ENCODE data around the gene NCS1.
"Not testable (repeated sequence)": the region's sequence is repeated elsewhere in the genome, so short reads cannot be mapped to it uniquely, and the experiment has no call there.

The NCS1 gene

GRCh38 chr9:130264414-130265350 is 92.5 kb downstream of the NCS1 start:
- DNase-seq (ENCODE audit: low read depth) = no peak

- no peak for DNase-seq (ENCODE audit: low read depth)
Observed at GRCh38 chr9:130265431-130266235, 93.4 kb downstream of the NCS1 start, which contains the start of gene HMCN2. Gene HMCN2, plus strand, starts transcription at chr9:130265760. Its CDS starts 119 bp downstream, at chr9:130265879.

- DNase-seq (ENCODE audit: low read depth) = no peak
Observed at GRCh38 chr9:130266236-130267098, 94.3 kb downstream of the NCS1 start.

- no peak for DNase-seq (ENCODE audit: low read depth)
Observed at GRCh38 chr9:130267930-130268329, 95.7 kb downstream of the NCS1 start.

- DNase-seq (ENCODE audit: low read depth) = no peak
Observed at GRCh38 chr9:130268521-130269211, 96.5 kb downstream of the NCS1 start.

- DNase-seq (ENCODE audit: low read depth) = no peak
Observed at GRCh38 chr9:130271473-130271872, 99.3 kb downstream of the NCS1 start.

- DNase-seq (ENCODE audit: low read depth) = no peak
Observed at GRCh38 chr9:130275156-130275555, 103.0 kb downstream of the NCS1 start.

GRCh38 chr9:130276121-130276520 is 103.9 kb downstream of the NCS1 start:
- no peak for DNase-seq (ENCODE audit: low read depth)

GRCh38 chr9:130276955-130277354 is 104.8 kb downstream of the NCS1 start:
- no peak for DNase-seq (ENCODE audit: low read depth)

GRCh38 chr9:130277525-130277924 is 105.3 kb downstream of the NCS1 start:
- DNase-seq (ENCODE audit: low read depth) = not testable (repeated sequence)

- DNase-seq (ENCODE audit: low read depth) = no peak
Observed at GRCh38 chr9:130283539-130284248, 111.5 kb downstream of the NCS1 start.

- DNase-seq (ENCODE audit: low read depth) = no peak
Observed at GRCh38 chr9:130284249-130284625, 112.0 kb downstream of the NCS1 start.

GRCh38 chr9:130284690-130285089 is 112.5 kb downstream of the NCS1 start:
- no peak for DNase-seq (ENCODE audit: low read depth)

GRCh38 chr9:130285271-130285670 is 113.1 kb downstream of the NCS1 start:
- DNase-seq (ENCODE audit: low read depth) = no peak

GRCh38 chr9:130286072-130286770 is 114.0 kb downstream of the NCS1 start:
- DNase-seq (ENCODE audit: low read depth) = no peak
